DOHH2 (cell line): ENCODE data around the gene STAT1.

Source experiments
- H3F3A ChIP-seq: fragments of 200-600 bp; sonication (generic), shearing (Covaris generic); 2 replicates; pipeline ENCODE4 v1.6.0; 2016; ENCODE audit warnings: antibody characterized with exemption, mild to moderate bottlenecking; ENCODE audit not compliant: control insufficient read depth, insufficient read depth
- H3K27ac ChIP-seq: fragments of 200-600 bp; sonication (generic); 2 replicates; pipeline ENCODE4 v1.5.1; 2014; ENCODE audit warnings: low read depth, mild to moderate bottlenecking, low read length, moderate library complexity
- H3K27me3 ChIP-seq: fragments of 200-600 bp; sonication (generic); 2 replicates; pipeline ENCODE4 v1.6.1; 2014; ENCODE audit warnings: mild to moderate bottlenecking, low read length, mixed read lengths; ENCODE audit not compliant: control insufficient read depth
- H3K36me3 ChIP-seq: fragments of 200-600 bp; sonication (generic); 2 replicates; pipeline ENCODE4 v1.6.1; 2014; ENCODE audit warnings: mild to moderate bottlenecking, low read length, moderate library complexity, mixed read lengths; ENCODE audit not compliant: control insufficient read depth
- H3K4me1 ChIP-seq: fragments of 200-600 bp; sonication (generic); 2 replicates; pipeline ENCODE4 v1.6.1; 2014; ENCODE audit warnings: mild to moderate bottlenecking, low read length, mixed read lengths; ENCODE audit not compliant: control insufficient read depth
- H3K4me2 ChIP-seq: fragments of 200-600 bp; sonication (generic); 2 replicates; pipeline ENCODE4 v1.6.0; 2014; ENCODE audit warnings: mild to moderate bottlenecking, low read length, moderate library complexity
- H3K4me3 ChIP-seq: fragments of 200-600 bp; sonication (generic); 2 replicates; pipeline ENCODE4 v1.5.1; 2014; ENCODE audit warnings: mild to moderate bottlenecking, low read length, mixed read lengths
- H3K79me2 ChIP-seq: fragments of 200-600 bp; sonication (generic); 2 replicates; pipeline ENCODE4 v1.6.1; 2014; ENCODE audit warnings: mild to moderate bottlenecking, low read length, mixed read lengths; ENCODE audit not compliant: control insufficient read depth
- H3K9me2 ChIP-seq: fragments of 200-600 bp; sonication (generic); replicated peaks from 2 replicates; pipeline ENCODE4 v1.6.1; 2014; ENCODE audit warnings: mild to moderate bottlenecking, low read length, mixed read lengths; ENCODE audit not compliant: control insufficient read depth
- H3K9me3 ChIP-seq: fragments of 200-600 bp; sonication (generic); 2 replicates; pipeline ENCODE4 v1.6.1; 2014; ENCODE audit warnings: antibody characterized with exemption, low read length, mixed read lengths; ENCODE audit not compliant: control insufficient read depth, insufficient read depth
- H4K20me1 ChIP-seq: fragments of 200-600 bp; sonication (generic); 2 replicates; pipeline ENCODE4 v1.6.0; 2014; ENCODE audit warnings: low read depth, mild to moderate bottlenecking, antibody characterized with exemption, low read length, moderate library complexity; ENCODE audit not compliant: control insufficient read depth, insufficient read depth
- CTCF ChIP-seq: fragments of 200-600 bp; sonication (generic); IDR thresholded peaks from one replicate; pipeline ENCODE4 v1.5.1; 2014; ENCODE audit warnings: antibody characterized with exemption, mild to moderate bottlenecking, low read depth, low read length; ENCODE audit not compliant: poor library complexity, severe bottlenecking
- EZH2phosphoT487 ChIP-seq: fragments of 200-600 bp; sonication (generic); IDR thresholded peaks from 2 replicates; pipeline ENCODE4 v1.6.1; 2017; ENCODE audit warnings: borderline replicate concordance, mild to moderate bottlenecking, antibody characterized with exemption, low read length, moderate library complexity, mixed read lengths

The STAT1 gene

GRCh38 chr2:191043438-191043837 is 29.5 kb upstream of the STAT1 start:
- no peaks in the 10 kb centered on the region for H4K20me1 ChIP-seq

GRCh38 chr2:191041418-191042161 is 27.6 kb upstream of the STAT1 start:
- no peak overlapping the region for H3K27ac ChIP-seq
- no peaks in the 10 kb centered on the region for H3K4me1 ChIP-seq
- TF ChIP-seq EZH2phosphoT487 (no peak), CTCF (no peak)
- H3K9me2 ChIP-seq = no peaks in the 10 kb centered on the region; the same call in 1 of the 2 replicates
- no peak overlapping the region for H3K4me2 ChIP-seq
- H3F3A ChIP-seq = no peaks in the 10 kb centered on the region
- no peaks in the 10 kb centered on the region for H3K36me3 ChIP-seq
- no peaks in the 10 kb centered on the region for H3K9me3 ChIP-seq
- no peaks in the 10 kb centered on the region for H4K20me1 ChIP-seq
- no peaks in the 10 kb centered on the region for H3K79me2 ChIP-seq
- H3K27me3 ChIP-seq = peaks cover 12% of the 10 kb centered on the region
- H3K4me3 ChIP-seq = no peak overlapping the region

More at GRCh38 chr2:191043438-191043837, 29.5 kb upstream of the STAT1 start:
- H3K4me3 ChIP-seq = no peak overlapping the region
- H3K79me2 ChIP-seq = no peaks in the 10 kb centered on the region
- no peaks in the 10 kb centered on the region for H3F3A ChIP-seq
- no peaks in the 10 kb centered on the region for H3K9me3 ChIP-seq
- H3K4me1 ChIP-seq = no peaks in the 10 kb centered on the region
- H3K36me3 ChIP-seq = no peaks in the 10 kb centered on the region
- H3K9me2 ChIP-seq = no peaks in the 10 kb centered on the region; the same call in 1 of the 2 replicates
- H3K27me3 ChIP-seq = peaks cover 8% of the 10 kb centered on the region
- no peak overlapping the region for H3K27ac ChIP-seq
- TF ChIP-seq CTCF = no peak
- TF ChIP-seq EZH2phosphoT487 = no peak
- no peak overlapping the region for H3K4me2 ChIP-seq

GRCh38 chr2:191039616-191040015 is 25.6 kb upstream of the STAT1 start:
- H3K36me3 ChIP-seq = no peaks in the 10 kb centered on the region
- no peak overlapping the region for H3K27ac ChIP-seq
- H3K4me2 ChIP-seq = no peak overlapping the region
- no peaks in the 10 kb centered on the region for H3F3A ChIP-seq
- no peak for TF ChIP-seq CTCF
- TF ChIP-seq EZH2phosphoT487 = no peak
- H3K9me3 ChIP-seq = no peaks in the 10 kb centered on the region
- no peak overlapping the region for H3K4me3 ChIP-seq
- H4K20me1 ChIP-seq = no peaks in the 10 kb centered on the region
- H3K9me2 ChIP-seq = no peaks in the 10 kb centered on the region; the same call in 1 of the 2 replicates
- no peaks in the 10 kb centered on the region for H3K4me1 ChIP-seq
- peaks cover 12% of the 10 kb centered on the region for H3K27me3 ChIP-seq
- H3K79me2 ChIP-seq = no peaks in the 10 kb centered on the region
